ENCODE measurements around the gene LGALS13.

The LGALS13 gene, protein sequence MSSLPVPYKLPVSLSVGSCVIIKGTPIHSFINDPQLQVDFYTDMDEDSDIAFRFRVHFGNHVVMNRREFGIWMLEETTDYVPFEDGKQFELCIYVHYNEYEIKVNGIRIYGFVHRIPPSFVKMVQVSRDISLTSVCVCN
- long read RNA-seq, donor 1 = 0 reads
- long read RNA-seq, donor 2 = 0 reads
- long read RNA-seq, donor 3 = 0 reads
- long read RNA-seq, donor 4 = 0 reads
- long read RNA-seq, donor 5 = 0 reads
- long read RNA-seq, donor 6 = 0 reads
- long read RNA-seq, donor 7 = 0 reads
- long read RNA-seq, donor 8 = 0 reads

DNA sequence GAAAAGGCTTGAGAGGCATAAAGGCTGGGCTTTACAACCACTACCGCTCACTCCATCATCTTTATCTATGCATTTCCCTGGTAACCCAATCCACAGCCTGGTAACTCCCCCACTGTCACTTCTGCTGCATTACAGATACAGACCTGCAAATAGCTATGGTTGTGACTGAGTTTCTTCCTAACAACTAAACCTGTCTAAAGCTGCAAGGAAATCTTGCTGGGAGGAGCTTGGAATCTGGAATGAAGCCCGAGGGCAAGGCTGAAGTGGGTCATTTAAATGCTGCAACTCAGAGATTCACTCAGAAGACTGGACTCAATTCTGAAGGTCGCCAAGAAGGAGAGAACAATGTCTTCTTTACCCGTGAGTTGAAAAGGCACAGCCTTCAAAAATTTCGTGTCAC, at the start of gene LGALS13:
Gene LGALS13, plus strand, starts transcription at position 301 of the 400 bp plus-strand sequence. Its CDS starts 45 bp downstream, at position 346.
- DNase-seq = no peak

DNA sequence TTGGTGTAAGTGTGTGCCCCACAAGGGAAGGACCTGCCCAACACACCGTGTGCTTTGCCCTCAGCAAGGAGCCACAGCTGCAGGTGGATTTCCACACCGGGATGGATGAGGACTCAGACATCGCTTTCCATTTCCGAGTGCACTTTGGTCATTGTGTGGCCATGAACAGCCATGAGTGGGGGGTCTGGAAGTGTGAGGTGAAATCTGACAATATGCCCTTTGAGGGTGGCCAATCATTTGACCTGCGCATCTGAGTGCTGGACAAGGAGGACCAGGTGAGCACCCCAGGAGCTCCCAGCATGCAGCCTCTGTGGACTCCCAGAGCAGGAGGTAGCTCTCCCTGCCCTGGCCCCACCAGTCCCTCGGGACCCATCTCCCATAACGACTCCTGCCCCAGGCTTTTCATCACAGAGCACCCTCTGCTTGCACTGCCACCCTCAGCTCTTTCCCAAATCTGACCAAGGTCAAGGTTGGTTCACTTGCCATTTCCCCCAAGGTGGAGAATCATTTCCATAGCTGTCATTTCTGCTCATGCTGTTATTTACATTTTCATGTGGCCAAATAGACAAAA, 49.2 kb upstream of the LGALS13 start:
- no peak for DNase-seq

DNA sequence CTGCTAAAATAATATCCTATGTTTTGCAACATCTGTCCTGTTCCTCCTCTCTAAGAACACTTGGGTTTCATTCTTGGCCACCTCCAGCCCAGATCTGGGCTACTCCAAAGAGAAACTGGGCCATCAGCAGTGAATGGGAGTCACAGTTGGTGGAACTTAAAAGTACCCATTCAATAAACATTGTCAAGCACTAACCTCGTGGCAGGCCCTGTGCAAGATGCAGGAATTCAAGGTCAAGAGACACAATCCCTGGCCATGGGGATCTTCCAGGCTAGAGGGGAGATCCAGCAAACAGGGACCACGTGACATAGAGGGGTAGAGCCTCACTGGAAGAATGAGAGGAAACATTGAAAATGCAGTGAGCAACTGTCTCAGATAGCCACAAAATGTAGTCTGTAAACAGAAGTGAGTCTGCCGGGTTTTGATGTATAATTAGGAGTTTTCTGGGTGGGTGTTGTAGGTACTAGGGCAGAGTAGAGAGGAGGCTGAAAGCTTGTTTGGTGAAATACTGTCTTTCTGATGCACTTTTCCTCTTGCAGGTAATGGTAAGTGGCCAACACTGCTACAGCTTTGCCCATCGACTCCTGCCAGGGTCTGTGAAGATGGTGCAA, 47.5 kb upstream of the LGALS13 start:
- no peak for DNase-seq

DNA sequence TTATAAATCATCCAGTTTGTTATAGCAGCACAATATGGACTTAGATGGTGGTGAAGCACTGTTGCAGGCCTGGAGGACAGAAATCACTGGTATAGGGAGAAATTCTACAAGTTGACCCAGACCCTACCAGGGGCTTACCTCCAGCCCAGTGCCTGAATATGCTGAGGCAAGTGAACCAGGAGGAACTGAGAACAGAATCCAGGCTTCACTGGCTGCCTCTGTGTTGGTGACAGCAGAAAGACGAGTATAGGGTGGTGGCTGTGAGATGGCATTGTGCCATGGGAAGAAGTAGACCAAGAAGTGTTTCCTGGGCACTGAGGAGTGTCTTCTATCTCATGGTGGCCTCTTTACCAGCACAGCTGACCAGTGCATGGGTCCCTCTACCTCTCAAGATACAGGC, 46.4 kb upstream of the LGALS13 start:
- no peak for DNase-seq

DNA sequence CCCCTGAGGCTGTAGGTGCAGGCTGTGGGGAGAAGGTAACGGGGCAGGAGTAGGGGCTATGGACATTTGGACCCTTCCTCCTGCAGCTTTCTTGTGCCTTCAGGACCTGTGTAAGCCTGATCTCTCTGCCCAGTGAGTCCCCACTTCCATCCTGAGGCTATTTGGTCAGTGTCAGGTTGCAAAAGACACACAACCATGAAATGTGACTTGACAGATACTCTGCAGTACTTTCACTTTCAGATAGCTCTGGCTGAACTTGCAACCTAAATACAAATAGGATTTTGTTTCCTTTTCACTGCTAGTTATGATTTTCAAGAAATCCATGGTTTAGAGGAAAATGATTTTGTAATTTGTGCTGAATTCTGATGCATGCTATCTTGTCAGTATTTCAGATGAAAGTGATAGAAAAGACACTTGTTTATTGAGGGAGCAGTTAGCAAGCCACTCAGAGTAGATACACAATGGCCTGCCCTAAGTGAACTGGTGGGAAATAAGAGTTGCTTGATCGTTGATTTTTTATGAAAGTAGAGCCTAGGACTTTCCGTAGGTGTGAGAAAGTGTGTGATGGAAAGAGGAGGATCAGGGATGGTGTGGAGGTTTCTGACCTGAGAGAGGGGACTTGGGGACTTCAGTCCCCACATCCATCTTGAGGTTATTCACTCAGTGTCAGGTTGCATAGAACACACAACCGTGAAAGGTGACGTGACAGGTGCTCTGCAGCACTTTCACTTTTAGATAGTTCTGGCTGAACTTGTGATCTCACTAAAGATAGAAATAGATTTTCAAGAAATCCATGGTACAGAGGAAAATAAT, 44.3 kb upstream of the LGALS13 start:
- DNase-seq = no peak

DNA sequence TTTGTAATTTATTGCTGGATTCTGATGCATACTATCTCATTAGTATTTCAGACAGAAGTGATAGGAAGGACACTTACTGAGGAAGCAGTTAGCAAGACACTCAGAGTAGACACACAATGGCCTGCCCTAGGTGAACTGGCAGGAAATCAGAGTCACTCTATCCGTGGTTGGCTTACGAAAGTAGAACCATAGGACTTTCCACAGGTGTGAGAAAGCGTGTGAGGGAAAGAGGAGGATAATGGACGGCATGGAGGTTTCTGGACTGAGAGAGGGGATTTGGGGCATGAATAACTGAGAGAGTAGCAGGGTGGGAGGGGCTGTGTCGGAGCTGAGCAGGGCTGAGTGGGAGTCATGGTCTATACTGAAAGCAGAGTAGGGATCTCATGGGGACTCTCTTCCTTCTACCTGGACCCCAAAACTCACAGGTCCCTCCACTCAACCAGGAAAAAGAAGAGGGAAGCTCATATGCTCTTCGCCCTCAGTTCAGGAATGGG, 43.7 kb upstream of the LGALS13 start:
- no peak for DNase-seq

DNA sequence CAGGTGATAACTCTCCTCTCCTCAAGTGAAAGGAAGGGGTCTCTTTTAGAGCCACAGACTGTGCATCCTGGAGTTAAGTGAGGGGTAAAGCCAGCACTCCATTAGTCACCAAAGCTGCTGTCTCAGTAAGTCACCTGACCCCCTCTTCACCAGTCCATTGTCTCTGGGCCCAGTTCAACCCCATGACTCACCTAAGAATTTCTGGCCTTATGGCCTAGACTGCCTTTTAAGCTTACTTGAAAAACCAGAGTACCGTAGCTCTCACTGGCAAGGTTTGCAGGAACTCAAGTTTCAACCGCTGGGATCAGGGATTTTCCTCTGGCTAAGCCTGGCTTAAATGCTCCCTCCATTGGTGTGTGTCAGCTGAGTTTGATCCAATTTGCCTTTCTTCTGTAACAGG, 38.9 kb upstream of the LGALS13 start:
- DNase-seq = no peak

DNA sequence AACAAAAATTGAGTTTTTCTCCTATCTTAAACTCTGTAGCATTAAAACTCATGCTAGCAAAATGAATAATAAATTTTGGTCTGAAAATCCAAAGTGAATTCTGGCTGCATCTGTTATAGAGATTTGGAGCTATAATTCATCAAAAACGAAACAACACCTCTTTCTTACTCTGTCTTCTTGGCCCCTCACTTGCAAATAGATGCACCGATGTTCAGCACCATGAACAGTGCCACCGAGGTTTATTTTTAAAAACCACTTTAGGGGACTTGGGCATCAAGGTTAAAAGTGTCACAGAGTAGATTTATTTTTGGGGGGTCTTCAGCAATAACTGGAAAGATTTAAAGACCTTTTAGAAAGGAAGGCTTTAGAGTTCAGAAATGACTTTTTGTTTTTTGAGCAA, 36.3 kb upstream of the LGALS13 start:
- DNase-seq = no peak

DNA sequence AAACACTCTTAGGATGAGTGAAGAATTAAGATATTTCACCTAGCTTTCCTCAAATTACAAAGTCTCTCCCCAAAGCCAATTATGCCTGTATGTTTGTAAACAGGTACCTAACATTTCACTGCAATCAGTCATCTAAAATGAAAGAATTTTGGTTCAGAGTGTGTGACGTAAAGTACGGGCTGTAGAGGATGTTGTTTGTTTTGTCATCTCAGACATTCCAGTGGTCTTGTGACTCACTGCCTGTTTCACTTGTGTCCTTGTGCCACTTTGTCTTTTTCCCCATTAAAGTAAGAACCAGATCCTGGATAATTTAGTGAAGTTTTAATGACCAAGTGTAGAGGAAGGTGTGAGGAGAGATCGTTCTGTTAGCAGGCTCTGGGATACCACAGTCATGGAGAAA, 33.7 kb upstream of the LGALS13 start:
- no peak for DNase-seq

DNA sequence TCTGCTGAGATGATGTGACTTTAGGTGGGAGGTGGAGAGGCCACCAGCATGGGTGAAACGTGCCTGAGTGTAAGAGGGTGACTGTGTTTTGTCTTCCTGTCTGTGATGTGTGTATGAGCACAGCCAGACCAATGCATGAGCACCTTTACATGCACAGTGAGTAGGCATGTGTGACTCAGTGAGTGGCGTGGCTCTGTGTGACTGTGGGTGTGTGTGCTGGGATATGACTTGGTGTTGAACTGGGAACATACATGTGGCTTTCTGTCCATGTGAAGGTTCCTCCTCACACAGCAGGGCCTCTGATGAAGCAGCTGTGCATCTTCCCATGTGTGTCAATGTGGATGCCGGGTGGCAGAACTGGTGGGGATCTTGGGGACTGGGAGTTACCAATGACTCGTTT, 19.9 kb upstream of the LGALS13 start:
- no peak for DNase-seq

DNA sequence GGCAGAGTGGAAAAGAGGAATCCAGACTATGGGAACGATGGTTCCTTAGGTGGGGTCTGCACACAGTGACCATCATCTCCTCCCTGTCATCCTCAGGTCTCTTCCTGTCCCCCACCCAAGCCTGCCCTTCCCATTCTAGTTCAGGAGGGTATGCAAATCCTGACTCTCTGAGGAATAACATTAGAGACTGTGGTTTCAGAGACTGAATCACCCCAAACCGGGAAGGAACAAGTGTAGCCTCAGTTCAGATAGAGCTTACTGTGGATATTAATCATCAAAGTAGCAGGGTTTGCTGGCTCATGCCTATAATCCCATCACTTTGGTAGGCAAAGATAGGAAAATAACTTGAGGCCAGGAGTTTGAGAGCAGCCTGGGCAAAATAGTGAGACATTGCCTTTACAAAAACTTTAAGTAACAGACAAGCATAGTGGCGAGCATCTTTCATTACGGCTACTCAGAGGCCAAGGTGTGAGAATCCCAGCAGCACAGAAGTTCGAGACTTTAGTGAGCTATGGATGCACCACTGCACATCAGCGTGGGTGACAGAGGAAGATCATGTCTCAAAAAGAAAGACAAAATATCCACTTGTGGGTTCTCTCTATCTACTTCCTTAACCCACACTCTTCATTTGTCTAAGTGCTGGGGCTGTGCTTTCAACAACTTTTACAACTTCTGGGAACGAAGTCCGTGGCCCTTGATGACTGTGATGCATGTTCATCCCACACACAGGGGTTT, 19.3 kb upstream of the LGALS13 start:
- DNase-seq = no peak

DNA sequence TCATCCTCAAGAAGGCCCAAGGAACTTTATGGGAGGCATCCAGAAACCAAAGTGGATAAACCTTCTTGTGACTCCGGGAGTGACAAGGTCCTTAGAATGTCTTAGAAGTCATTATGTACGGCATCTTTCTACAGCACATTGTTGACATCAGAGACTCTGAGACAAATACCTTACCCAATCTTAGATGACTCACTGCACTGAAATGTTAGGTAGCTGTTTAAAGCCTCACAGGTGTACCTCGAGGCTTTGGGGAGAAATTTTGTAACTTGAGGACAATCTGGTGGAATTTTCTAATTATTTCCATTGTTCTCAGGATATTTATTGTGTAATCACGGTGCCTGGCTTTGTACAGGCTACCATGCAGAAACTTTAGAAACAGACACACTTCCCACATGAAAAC, 14.8 kb upstream of the LGALS13 start:
- DNase-seq = no peak

DNA sequence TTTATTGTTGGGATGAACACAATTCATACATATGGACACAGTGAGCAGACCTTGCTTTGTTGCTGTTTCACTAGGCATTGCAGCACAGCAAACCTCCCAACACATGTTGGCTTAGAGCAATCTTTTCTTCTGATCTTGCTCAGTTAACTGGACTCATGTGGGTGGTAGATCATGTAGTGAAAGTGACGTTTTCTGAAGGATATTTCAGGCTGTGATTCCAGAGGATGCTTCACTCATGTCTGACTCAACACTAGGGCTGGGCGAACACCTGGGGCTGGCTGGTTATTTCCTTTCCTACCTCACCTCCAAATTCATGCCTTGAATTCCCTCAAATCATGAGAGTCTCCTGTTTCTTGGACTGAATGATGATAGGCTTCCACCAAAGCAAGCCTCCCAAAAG, 14.3 kb upstream of the LGALS13 start:
- DNase-seq = no peak

DNA sequence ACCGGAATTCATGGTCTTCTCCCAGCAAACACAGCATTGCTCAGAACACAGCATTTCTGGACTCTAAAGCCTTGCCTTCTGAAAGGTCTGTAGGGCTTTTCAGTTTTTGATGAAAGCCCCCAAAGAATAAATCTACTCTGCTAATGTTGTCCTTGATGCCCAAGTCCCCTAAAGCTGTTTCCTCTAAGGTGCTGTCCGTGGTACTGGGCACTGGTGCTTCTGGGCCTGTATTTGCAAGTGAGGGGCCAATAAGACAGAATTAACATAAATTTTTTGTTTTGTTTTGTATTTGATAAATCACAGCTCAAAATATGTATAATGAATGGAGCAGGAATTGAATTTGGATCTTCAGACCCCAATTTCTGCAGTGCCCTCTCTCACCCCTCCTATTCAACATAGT, 12.1 kb upstream of the LGALS13 start:
- no peak for DNase-seq

DNA sequence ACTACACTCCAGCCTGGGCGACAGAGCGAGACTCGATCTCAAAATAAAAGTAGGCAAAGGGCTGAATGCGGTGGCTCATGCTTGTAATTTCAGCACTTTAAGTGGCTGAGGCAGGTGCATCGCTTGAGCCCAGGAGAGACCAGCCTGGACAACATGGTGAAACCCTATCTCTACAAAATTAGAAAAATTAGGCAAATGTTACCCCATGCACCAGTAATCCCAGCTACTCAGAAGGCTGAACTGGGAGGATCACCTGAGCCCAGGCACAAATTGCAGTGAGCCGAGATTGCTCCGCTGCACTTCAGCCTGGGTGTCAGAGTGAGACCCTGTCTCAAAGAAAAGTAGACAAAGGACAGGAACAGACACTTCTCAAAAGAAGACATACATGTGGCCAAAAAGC, 9.9 kb upstream of the LGALS13 start:
- no peak for DNase-seq

DNA sequence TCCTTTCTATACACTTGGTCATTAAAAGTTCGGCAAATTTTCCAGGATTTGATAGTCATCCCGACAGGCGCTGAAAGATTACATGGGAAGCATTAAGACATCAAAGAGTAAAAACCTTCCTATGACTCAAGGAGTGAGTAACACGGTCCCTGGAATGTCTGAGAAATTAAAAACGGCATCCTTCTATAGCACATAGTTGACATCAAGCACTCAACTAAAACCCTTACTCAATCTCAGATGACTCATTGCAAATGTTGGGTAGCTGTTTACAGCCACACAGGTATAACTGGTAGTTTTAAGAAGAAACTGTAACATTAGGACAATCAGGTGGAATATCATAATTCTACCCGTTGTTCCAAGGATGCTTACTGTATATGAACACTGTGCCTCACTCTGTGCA, 6.4 kb upstream of the LGALS13 start:
- no peak for DNase-seq

DNA sequence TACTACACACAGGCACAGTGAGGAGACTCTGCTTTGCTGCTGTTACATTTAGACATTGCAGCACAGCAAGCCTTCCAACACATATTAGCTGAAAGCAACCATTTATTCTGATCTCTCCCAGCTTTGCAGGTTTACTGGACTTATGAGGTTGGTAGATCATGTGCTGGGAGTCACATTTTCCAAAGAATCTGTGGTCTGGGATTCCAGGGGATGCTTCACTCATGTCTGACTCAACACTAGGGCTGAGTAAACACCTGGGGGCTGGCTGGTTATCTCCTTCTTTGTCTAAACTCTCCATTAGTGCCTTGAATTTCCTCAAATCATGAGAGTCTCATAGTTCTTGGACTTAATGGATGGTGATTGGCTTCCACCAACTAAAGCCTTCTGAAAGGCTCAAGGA, 5.4 kb upstream of the LGALS13 start:
- DNase-seq = no peak

DNA sequence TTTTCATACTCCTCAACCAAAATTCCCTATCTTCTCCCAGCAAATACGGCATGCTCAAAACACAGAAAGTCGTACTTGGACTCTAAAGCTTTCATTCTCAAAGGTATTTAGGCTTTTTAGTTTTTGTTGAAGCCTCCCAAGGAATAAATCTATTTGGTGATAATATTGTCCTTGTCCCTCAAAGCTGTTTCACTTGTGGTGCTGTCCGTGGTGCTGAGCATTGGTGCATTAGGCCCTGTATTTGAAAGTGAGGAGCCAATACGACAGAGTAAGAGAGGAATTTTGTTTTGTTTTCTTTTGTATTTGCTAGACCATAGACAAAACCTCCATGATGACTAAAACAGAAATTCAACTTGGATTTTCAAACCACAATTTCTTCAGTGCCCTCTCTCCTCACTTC, 3.2 kb upstream of the LGALS13 start:
- DNase-seq = no peak

DNA sequence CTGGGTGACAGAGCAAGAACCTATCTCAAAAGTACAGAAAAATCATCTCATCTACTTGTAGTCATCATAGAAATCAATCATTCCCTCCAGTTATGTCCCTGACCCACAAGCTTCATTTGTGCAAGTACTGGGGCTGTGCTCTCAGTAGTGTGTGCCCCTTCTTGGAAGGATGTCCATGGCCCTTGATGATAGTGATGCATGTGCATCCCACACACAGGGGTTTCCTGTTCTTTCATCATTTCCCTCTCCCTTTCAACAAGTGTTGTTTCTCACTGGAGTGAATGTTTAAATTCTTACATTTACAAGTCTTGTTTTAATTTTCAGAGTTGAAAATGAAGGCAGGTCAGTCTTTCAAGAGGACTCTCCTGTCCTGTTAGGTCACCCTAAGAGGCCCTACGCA, 1.5 kb downstream of the LGALS13 start:
- DNase-seq = no peak

DNA sequence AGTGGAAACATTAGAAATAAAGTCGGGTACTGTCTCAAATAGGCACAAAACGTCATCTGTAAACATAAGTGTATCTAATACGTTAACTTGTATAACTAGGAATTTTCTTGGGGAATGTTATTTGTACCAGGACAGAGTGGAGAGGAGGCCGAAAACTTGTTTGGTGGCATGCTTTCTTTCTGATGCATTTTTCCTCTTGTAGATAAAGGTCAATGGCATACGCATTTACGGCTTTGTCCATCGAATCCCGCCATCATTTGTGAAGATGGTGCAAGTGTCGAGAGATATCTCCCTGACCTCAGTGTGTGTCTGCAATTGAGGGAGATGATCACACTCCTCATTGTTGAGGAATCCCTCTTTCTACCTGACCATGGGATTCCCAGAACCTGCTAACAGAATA, 4.7 kb downstream of the LGALS13 start:
- no peak for DNase-seq

DNA sequence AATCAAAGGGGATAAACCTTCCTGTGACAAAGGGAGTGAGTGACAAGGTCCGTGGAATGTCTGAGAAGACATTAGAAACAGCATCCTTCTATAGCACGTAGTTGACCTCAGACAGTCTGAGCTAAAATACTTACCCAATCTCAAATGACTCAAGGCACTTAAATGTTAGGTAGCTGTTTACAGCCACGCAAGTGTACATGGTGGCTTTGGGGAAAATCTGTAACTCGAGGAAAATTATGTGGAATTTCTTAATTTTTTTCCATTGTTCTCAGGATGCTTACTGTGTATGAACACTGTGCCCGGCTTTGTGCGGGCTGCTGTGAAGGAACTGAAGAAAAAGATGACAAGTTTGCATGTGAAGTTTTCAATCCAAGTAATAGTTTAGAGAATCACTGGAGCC, 5.2 kb downstream of the LGALS13 start:
- DNase-seq = no peak

DNA sequence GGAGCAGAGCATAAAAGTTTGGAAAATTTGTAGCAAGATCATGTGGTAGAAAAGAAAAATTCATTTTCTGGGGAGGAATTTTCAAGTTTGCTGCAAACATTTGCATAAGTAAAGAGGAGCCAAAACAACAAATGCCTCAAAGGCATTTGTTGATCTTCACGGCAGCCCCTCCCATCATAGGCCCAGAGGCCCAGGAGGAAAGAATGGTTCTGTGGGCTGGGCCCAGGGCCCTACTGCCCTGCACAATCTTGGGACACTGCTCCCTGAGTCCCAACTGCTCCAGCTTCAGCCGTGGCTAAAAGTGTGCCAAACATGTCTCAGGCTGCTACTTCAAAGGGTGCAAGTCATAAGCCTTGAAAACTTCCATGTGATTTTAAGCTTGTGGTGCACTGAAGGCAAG, 11.3 kb downstream of the LGALS13 start:
- no peak for DNase-seq

All from right kidney (tissue), 9 donors.